ENCODE measurements around the gene SAP30. TPM values are rescaled to one million over a fixed set of nuclear protein-coding genes. Genes with fewer than 3 reads are reported as not detected.

SAP30 gene
- total RNA-seq, 1 experiment from 2014 or later = 12.0 TPM

GRCh38 chr4:173405840-173406606 is 35.3 kb downstream of the SAP30 start:
- Histone ChIP-seq H3K4me1 (ENCODE audit: control insufficient read depth in 1 of 2, insufficient read depth in 2 of 2, low read length in 2 of 2) (no peaks in the 10 kb centered on the region), H3K9ac (ENCODE audit: low read length) (no peak overlapping the region), H3K9me2 (ENCODE audit: insufficient read depth) (no peaks in the 10 kb centered on the region), H2AFZ (ENCODE audit: low read depth, low read length, poor library complexity, severe bottlenecking) (no peak overlapping the region), H3K36me3 (ENCODE audit: control insufficient read depth in 1 of 2, insufficient read depth in 2 of 2, low read length in 2 of 2) (no peaks in the 10 kb centered on the region), H3K4me3 (replicated peaks in 1 of 2; ENCODE audit: low read depth in 1 of 2, low read length in 2 of 2) (no peak overlapping the region), H3K27me3 (ENCODE audit: insufficient read depth, low read length) (no peaks in the 10 kb centered on the region), H3K4me2 (ENCODE audit: low read length) (no peak overlapping the region), H3K27ac (ENCODE audit: low read depth, low read length) (no peak overlapping the region), H3K9me3 (ENCODE audit: control insufficient read depth in 1 of 2, insufficient read depth in 1 of 2, low read depth in 1 of 2, low read length in 2 of 2) (no peaks in the 10 kb centered on the region), H4K20me1 (ENCODE audit: insufficient read depth) (no peaks in the 10 kb centered on the region), H3K79me2 (ENCODE audit: insufficient read depth, low read length) (no peaks in the 10 kb centered on the region)
- no TSS peak for BruUV-seq (replicated peaks)
- DNase-seq (ENCODE audit: low read depth, low spot score) (no peak), ATAC-seq (no peak)
- TF ChIP-seq SP1 (IDR thresholded peaks at IDR 0.05; ENCODE audit: low read depth) (no peak), EGR1 (IDR thresholded peaks at IDR 0.05; ENCODE audit: low read depth) (no peak), CBX3 (IDR thresholded peaks at IDR 0.05; ENCODE audit: low read depth) (no peak), JUND (IDR thresholded peaks at IDR 0.05) (no peak), EZH2phosphoT487 (IDR thresholded peaks at IDR 0.05; ENCODE audit: borderline replicate concordance) (no peak), REST (IDR thresholded peaks at IDR 0.05; ENCODE audit: low read depth) (no peak), MAX (IDR thresholded peaks at IDR 0.05) (no peak), YY1 (IDR thresholded peaks at IDR 0.05; ENCODE audit: extremely low read depth, insufficient replicate concordance, low read depth, low read length) (no peak), FOSL1 (IDR thresholded peaks at IDR 0.05; ENCODE audit: low read depth) (no peak), POLR2A (IDR thresholded peaks at IDR 0.05; ENCODE audit: borderline replicate concordance, extremely low read depth, insufficient read depth, insufficient read length) (no peak), POLR2AphosphoS5 (IDR thresholded peaks at IDR 0.05; ENCODE audit: low read depth, low read length) (no peak), ATF3 (IDR thresholded peaks at IDR 0.05) (no peak), SIN3A (IDR thresholded peaks at IDR 0.05; ENCODE audit: low read depth) (no peak)
- ChIA-PET RAD21 (ENCODE audit: low non-redundant PET in 1 of 2, low total read pairs in 2 of 2, uncharacterized antibody in 2 of 2, unreplicated experiment in 2 of 2) (interaction anchor here in 1 of 2 experiments (0.7 kb wide), 1 partner anchor 35 kb away, joined by 3 read pairs; the partner anchor contains the start of gene SAP30), CTCF (no interaction called here), POLR2A (no interaction called here)
- intact Hi-C loops (cut with micrococcal nuclease) = no loop called here

All from HCT116 (cell line).